K562 (cell line): Measurements from ENCODE around the gene GABRQ. TPM values are rescaled to one million over a fixed set of nuclear protein-coding genes. Genes with fewer than 3 reads are reported as not detected.
A peak's percentile ranks its signal among the peaks of the same experiment; 100 is the strongest.

Experiments used
- ATAC-seq: fragments of 200-7000 bp; cut with Tn5 transposase; 3 replicates; pipeline ENCODE4 v1.9.1; 2020; ENCODE audit warnings: moderate library complexity
- BruUV-seq: library from RNA; stranded (reverse); fragments of 400-500 nt; replicated peaks from 2 replicates; lab custom pipeline; 2021; lab: Mats Ljungman, UMichigan
- CTCF ChIA-PET: fragments of 300-600 bp; formaldehyde crosslinking; extraction: SDS; loops from one replicate; lab custom pipeline; 2021; ENCODE audit warnings: low intra/inter-chr PET ratio; lab: Yijun Ruan, JAX
- POLR2A ChIA-PET: fragments of 300-600, 350-650 bp; sonication (Branson Sonifier 250); formaldehyde crosslinking; extraction: SDS; loops from one replicate; lab custom pipeline; 2021; ENCODE audit warnings: antibody characterized with exemption, inconsistent platforms; lab: Yijun Ruan, JAX
- DNase-seq, 4 experiments: peaks; one replicate each; pipeline versions ENCODE4 v3.0.0 to v3.0.0-alpha.2; 2011 to 2018; ENCODE audit warnings: low spot score in 3 of 4, mixed read lengths in 3 of 4; ENCODE audit errors: extremely low read depth in 1 of 4
- FAIRE-seq: peaks from 2 replicates; lab custom pipeline; 2011; peaks lifted over from hg19 to GRCh38; lab: Jason Lieb, UNC
- H2AFZ ChIP-seq: 2 replicates; pipeline ENCODE4 v1.6.0; 2011; ENCODE audit warnings: low read depth, low read length, control low read depth, inconsistent platforms
- H3K27ac ChIP-seq: fragments of 200-600 bp; 3 replicates; pipeline ENCODE4 v1.8.0; 2011; ENCODE audit warnings: low read depth, mild to moderate bottlenecking, control low read depth, inconsistent platforms, low read length, moderate library complexity, mixed read lengths; ENCODE audit errors: extremely low read depth
- H3K27me3 ChIP-seq, 2 experiments: fragments of 300-600 bp in 1 of 2; 2 replicates in 1 of 2; 3 replicates in 1 of 2; pipeline versions ENCODE4 v1.6.0 to v1.8.0; 2011; ENCODE audit warnings: inconsistent platforms in 2 of 2, low read length in 2 of 2, mild to moderate bottlenecking in 1 of 2, mixed read lengths in 1 of 2, moderate library complexity in 1 of 2; ENCODE audit not compliant: control insufficient read depth in 2 of 2, insufficient read depth in 2 of 2
- H3K36me3 ChIP-seq: fragments of 300-600 bp; 3 replicates; pipeline ENCODE4 v1.8.0; 2011; ENCODE audit warnings: mild to moderate bottlenecking, low read length, inconsistent platforms; ENCODE audit not compliant: control insufficient read depth, insufficient read depth
- H3K4me1 ChIP-seq, 2 experiments: fragments of 200-600 bp in 1 of 2; replicated peaks in 1 of 2; 2 replicates in 1 of 2; 3 replicates in 1 of 2; pipeline versions ENCODE4 v1.5.1 to v1.8.0; 2011; ENCODE audit warnings: inconsistent platforms in 2 of 2, low read length in 2 of 2, mild to moderate bottlenecking in 1 of 2, mixed read lengths in 1 of 2, moderate library complexity in 1 of 2; ENCODE audit not compliant: control insufficient read depth in 2 of 2, insufficient read depth in 2 of 2
- H3K4me2 ChIP-seq: 2 replicates; pipeline ENCODE4 v1.6.1; 2011; ENCODE audit warnings: low read length, control low read depth, inconsistent platforms, mixed read lengths; ENCODE audit not compliant: insufficient read depth
- H3K4me3 ChIP-seq: fragments of 200-600 bp; sonication (generic), shearing (Covaris generic); 2 replicates; pipeline ENCODE4 v1.5.1; 2016; ENCODE audit warnings: control low read depth, inconsistent platforms
- H3K79me2 ChIP-seq: fragments of 200-600 bp; 3 replicates; pipeline ENCODE4 v1.8.0; 2011; ENCODE audit warnings: low read length, inconsistent platforms; ENCODE audit not compliant: control insufficient read depth, insufficient read depth
- H3K9ac ChIP-seq, 2 experiments: 2 replicates each; pipeline versions ENCODE4 v1.6.0 to v1.6.1; 2011; ENCODE audit warnings: low read depth in 2 of 2, low read length in 2 of 2, control low read depth in 1 of 2, inconsistent platforms in 1 of 2, mild to moderate bottlenecking in 1 of 2, mixed read lengths in 1 of 2; ENCODE audit not compliant: insufficient read depth in 1 of 2
- H3K9me1 ChIP-seq: one replicate; pipeline ENCODE4 v1.6.0; 2011; ENCODE audit warnings: inconsistent platforms, mild to moderate bottlenecking, low read length, moderate library complexity; ENCODE audit not compliant: control insufficient read depth, insufficient read depth
- H3K9me3 ChIP-seq: replicated peaks from 2 replicates; pipeline ENCODE4 v1.5.1; 2011; ENCODE audit warnings: low read depth, low read length, inconsistent platforms; ENCODE audit not compliant: control insufficient read depth, insufficient read depth
- H4K20me1 ChIP-seq: replicated peaks from 2 replicates; pipeline ENCODE4 v1.6.1; 2011; ENCODE audit warnings: low read length, inconsistent platforms, mixed read lengths; ENCODE audit not compliant: control insufficient read depth, insufficient read depth
- FOSL1 ChIP-seq: fragments of 200-800 bp; sonication (Bioruptor generic); conservative IDR thresholded peaks from 2 replicates; pipeline ENCODE4 v1.6.1; 2016; ENCODE audit warnings: missing genetic modification characterization, missing compliant biosample characterization
- JUND ChIP-seq, 2 experiments: IDR thresholded peaks; 2 replicates in 1 of 2; 3 replicates in 1 of 2; pipeline ENCODE4 v1.6.1; 2011; ENCODE audit warnings: borderline replicate concordance in 2 of 2, low read depth in 2 of 2, low read length in 2 of 2, improper control_type of control experiment in 1 of 2, missing biosample characterization in 1 of 2, missing genetic modification characterization in 1 of 2, missing genetic modification reagents in 1 of 2
- NCOA2 ChIP-seq, 2 experiments: fragments of 450-650 bp; IDR thresholded peaks; 2 replicates each; pipeline ENCODE4 v1.6.1; 2018; ENCODE audit warnings: mild to moderate bottlenecking in 2 of 2, moderate library complexity in 1 of 2; ENCODE audit not compliant: partially characterized antibody in 2 of 2
- RAD21 ChIP-seq, 2 experiments: fragments of 250-450 bp in 1 of 2; fragments of 450-650 bp in 1 of 2; sonication (Bioruptor Pico) in 1 of 2; formaldehyde crosslinking in 1 of 2; IDR thresholded peaks in 1 of 2; conservative IDR thresholded peaks in 1 of 2; 2 replicates each; pipeline versions ENCODE4 v1.4.0 to v1.8.0; 2020 to 2022; ENCODE audit warnings: mild to moderate bottlenecking in 2 of 2, moderate library complexity in 1 of 2
- ZNF354B ChIP-seq: fragments of 250-450 bp; sonication (Bioruptor Pico); IDR thresholded peaks from 2 replicates; pipeline ENCODE4 v1.4.0; 2020
- WGBS: fragments of 100-300 bp; shearing (Covaris generic); methylation state at CpG from one replicate; pipeline ENCODE4 v1.1.6; 2016; ENCODE audit warnings: low coverage, mixed read lengths; ENCODE audit not compliant: insufficient coverage; ENCODE audit errors: missing lambda C conversion rate; 5-methylcytosine and 5-hydroxymethylcytosine counted together
- in situ Hi-C: fragments of 300-500 bp; cut with MboI; formaldehyde crosslinking; loops from 4 replicates; pipeline ENCODE4 v1.15.0; 2018; ENCODE audit warnings: inconsistent platforms, mixed read lengths
- intact Hi-C: fragments of 100-400 bp; cut with micrococcal nuclease; formaldehyde crosslinking; loops from 2 replicates; pipeline ENCODE4 v1.14.2; 2022
- polyA plus RNA-seq, 8 experiments: library from polyadenylated mRNA; depleted of rRNA in 4 of 8; stranded (reverse) in 5 of 8; unstranded in 3 of 8; fragments of >200 nt; fragmentation: Nextera tagmentation in 2 of 8; fragmentation: Illumina TruSeq in 1 of 8; extraction: Ambion mirVana in 2 of 8; extraction: Trizol in 1 of 8; gene quantifications; 2 replicates each; pipeline versions ENCODE4 v1.2.1 to v1.2.3, GENCODE V29; 2011 to 2014; ENCODE audit warnings: inconsistent platforms in 1 of 8, missing spikeins in 1 of 8
- total RNA-seq, 7 experiments: library from RNA; depleted of rRNA in 6 of 7; stranded (reverse); fragments of >200 nt in 6 of 7; fragmentation: Illumina TruSeq in 2 of 7; extraction: Trizol in 2 of 7; gene quantifications; 2 replicates each; pipeline versions ENCODE4 v1.2.1 to v1.2.3, GENCODE V29; 2011 to 2021; ENCODE audit warnings: low replicate concordance in 1 of 7
- TF ChIP-seq, protein P1 (sequence below), 3 experiments: IDR thresholded peaks in 2 of 3; conservative IDR thresholded peaks in 1 of 3; 2 replicates each; pipeline ENCODE4 v1.5.1; 2011 to 2012; ENCODE audit warnings: low read length in 3 of 3, mild to moderate bottlenecking in 3 of 3, control low read depth in 2 of 3, improper control_type of control experiment in 1 of 3, inconsistent platforms in 1 of 3, low read depth in 1 of 3, mixed read lengths in 1 of 3, moderate library complexity in 1 of 3; ENCODE audit not compliant: insufficient read depth in 2 of 3

Gene GABRQ
- total and polyA plus RNA-seq, 9 of the 15 experiments (the other 6 are each of a cell fraction or from before 2014, with no cell fraction given), result 0.25 to 3.2 (median 1.8) TPM

DNA sequence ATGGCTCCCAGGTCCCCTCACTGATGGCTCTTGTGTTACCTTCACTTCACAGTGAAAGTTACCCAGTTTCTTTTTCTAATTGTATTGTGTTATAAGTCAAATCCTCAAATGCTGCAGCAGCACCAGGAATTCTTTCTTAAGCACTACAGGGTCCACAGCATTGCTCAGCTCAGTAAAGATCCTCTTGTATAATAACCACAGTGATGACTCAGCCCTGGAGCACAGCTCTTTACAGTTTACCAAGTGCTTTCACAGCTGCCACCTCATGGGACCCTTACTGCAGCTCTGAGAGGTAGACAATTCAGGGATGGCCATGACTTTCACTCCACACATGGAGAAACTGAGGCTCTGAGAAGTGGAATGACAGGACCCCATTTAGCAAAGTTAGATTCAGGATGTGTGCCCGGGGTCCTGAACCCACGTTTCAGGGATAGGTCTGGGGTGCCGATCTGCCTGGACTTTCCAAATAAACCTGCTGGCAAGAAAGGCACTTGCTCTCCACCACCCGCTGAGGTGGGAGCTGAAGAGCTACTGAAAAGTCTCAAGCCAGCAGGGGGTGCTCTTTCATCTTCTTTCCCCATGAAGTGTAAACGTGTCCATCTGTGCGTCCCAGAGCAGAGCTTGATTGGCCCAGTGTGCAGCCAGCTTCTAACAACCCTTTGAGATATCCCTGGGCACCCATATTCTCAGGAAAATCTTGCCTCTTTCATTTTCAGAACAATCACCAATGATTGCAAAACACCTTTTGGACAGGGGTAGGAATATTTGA is 35.7 kb upstream of the GABRQ start:
- CTCF ChIA-PET, result no interaction called here
- Histone ChIP-seq H3K4me3 (no peak overlapping the region), H3K4me1 (no peaks in the 10 kb centered on the region; a peak in 1 of 5 replicates), H3K9me1 (no peaks in the 10 kb centered on the region), H3K27ac (no peak overlapping the region), H3K4me2 (no peak overlapping the region), H3K9ac (no peak overlapping the region), H3K9me3 (no peaks in the 10 kb centered on the region), H2AFZ (no peak overlapping the region), H3K36me3 (no peaks in the 10 kb centered on the region), H3K27me3 (no peaks in the 10 kb centered on the region), H4K20me1 (no peaks in the 10 kb centered on the region), H3K79me2 (no peaks in the 10 kb centered on the region)
- no peak for TF ChIP-seq NCOA2 (IDR thresholded peaks at IDR 0.05; ENCODE audit: partially characterized antibody in 2 of 2)
- TF ChIP-seq, protein P1, sequence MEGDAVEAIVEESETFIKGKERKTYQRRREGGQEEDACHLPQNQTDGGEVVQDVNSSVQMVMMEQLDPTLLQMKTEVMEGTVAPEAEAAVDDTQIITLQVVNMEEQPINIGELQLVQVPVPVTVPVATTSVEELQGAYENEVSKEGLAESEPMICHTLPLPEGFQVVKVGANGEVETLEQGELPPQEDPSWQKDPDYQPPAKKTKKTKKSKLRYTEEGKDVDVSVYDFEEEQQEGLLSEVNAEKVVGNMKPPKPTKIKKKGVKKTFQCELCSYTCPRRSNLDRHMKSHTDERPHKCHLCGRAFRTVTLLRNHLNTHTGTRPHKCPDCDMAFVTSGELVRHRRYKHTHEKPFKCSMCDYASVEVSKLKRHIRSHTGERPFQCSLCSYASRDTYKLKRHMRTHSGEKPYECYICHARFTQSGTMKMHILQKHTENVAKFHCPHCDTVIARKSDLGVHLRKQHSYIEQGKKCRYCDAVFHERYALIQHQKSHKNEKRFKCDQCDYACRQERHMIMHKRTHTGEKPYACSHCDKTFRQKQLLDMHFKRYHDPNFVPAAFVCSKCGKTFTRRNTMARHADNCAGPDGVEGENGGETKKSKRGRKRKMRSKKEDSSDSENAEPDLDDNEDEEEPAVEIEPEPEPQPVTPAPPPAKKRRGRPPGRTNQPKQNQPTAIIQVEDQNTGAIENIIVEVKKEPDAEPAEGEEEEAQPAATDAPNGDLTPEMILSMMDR (IDR thresholded peaks at IDR 0.05 in 2 of 3, conservative IDR thresholded peaks at IDR 0.05 in 1 of 3; ENCODE audit: insufficient read depth in 2 of 3, low read depth in 1 of 3, low read length in 3 of 3), result peak; percentile 32 to 42 (median 33); a peak in 3 of 6 replicates
- peak; percentile 25; the same call in 1 of the 2 replicates for TF ChIP-seq FOSL1
- TF ChIP-seq RAD21 (CRISPR knock-in tag; conservative IDR thresholded peaks at IDR 0.05 in 1 of 2, IDR thresholded peaks at IDR 0.05 in 1 of 2), result peak in 1 of 2 experiments; percentile 45; a peak in 2 of 4 replicates
- TF ChIP-seq ZNF354B, result no peak
- peak; percentile 15; the same call in 1 of the 2 replicates for TF ChIP-seq JUND (IDR thresholded peaks at IDR 0.05; ENCODE audit: borderline replicate concordance, low read depth, low read length)
- TF ChIP-seq JUND (tag; IDR thresholded peaks at IDR 0.05; ENCODE audit: borderline replicate concordance, low read depth, low read length), result no peak
- ATAC-seq (peak; percentile 80), DNase-seq (peak; percentile 5 to 50 (median 15)), FAIRE-seq (peak; percentile 65)
- intact Hi-C loops, result no loop called here
- 14% methylated on average over 6 of the region's 6 CpGs for WGBS
- POLR2A ChIA-PET, result interaction anchor here (0.6 to 0.9 kb wide), 3 partner anchors 25 to 1490 kb away, joined by 3 read pairs; no protein-coding TSS in a partner anchor
- in situ Hi-C loops, result no loop called here
- BruUV-seq, result no TSS peak
